Prostate gland (tissue), 2 donors: ENCODE results near the gene GPC2.

Source experiments
- POLR2A ChIP-seq: fragments of 450-650 bp; IDR thresholded peaks from one replicate; pipeline ENCODE4 v1.6.1; 2016; ENCODE audit warnings: antibody characterized with exemption, mild to moderate bottlenecking
- TF ChIP-seq, protein P1 (sequence below), 4 experiments: fragments of 200-600 bp in 2 of 4; fragments of 450-650 bp in 2 of 4; sonication (generic) in 2 of 4; IDR thresholded peaks; 1 replicate in 3 of 4; 2 replicates in 1 of 4; pipeline ENCODE4 v1.5.1; 2016 to 2019; ENCODE audit warnings: antibody characterized with exemption in 4 of 4, mild to moderate bottlenecking in 2 of 4, moderate library complexity in 2 of 4

DNA sequence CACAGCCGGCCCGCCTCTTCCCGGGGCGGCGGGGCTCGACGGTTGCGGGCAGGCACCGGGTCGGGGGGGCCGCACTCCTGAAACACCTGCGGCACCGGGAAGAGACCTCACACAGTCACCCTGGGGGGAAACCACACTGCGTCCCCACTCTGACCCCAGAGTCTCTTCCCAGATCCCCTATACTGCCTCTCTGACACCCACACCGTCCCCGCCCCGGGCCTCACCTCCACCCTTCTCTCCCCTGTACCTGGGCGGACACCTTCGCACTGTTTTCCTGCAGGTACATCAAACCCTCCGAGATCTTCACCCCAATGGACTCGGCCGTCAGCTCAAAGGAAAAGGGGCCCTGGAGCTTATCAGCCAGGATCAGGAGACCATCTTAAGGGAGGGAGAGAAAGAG lies 5.3 kb downstream of the GPC2 start:
- TF ChIP-seq POLR2A = no peak
- TF ChIP-seq, protein P1, sequence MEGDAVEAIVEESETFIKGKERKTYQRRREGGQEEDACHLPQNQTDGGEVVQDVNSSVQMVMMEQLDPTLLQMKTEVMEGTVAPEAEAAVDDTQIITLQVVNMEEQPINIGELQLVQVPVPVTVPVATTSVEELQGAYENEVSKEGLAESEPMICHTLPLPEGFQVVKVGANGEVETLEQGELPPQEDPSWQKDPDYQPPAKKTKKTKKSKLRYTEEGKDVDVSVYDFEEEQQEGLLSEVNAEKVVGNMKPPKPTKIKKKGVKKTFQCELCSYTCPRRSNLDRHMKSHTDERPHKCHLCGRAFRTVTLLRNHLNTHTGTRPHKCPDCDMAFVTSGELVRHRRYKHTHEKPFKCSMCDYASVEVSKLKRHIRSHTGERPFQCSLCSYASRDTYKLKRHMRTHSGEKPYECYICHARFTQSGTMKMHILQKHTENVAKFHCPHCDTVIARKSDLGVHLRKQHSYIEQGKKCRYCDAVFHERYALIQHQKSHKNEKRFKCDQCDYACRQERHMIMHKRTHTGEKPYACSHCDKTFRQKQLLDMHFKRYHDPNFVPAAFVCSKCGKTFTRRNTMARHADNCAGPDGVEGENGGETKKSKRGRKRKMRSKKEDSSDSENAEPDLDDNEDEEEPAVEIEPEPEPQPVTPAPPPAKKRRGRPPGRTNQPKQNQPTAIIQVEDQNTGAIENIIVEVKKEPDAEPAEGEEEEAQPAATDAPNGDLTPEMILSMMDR (IDR thresholded peaks at IDR 0.05) = no peak
